ENCODE data around the gene CYP26A1.

The CYP26A1 gene

GRCh38 chr10:93073539-93074146, at the start of gene CYP26A1:
TSS of gene CYP26A1 (plus strand) at chr10:93073893. CDS start at chr10:93073935, 42 bp downstream.
- DNase-seq (ENCODE audit: low spot score), result no peak

GRCh38 chr10:93026072-93026471, 47.6 kb upstream of the CYP26A1 start:
- DNase-seq (ENCODE audit: low spot score), result no peak

GRCh38 chr10:93027508-93027907, 46.2 kb upstream of the CYP26A1 start:
- DNase-seq (ENCODE audit: low spot score), result no peak

- DNase-seq (ENCODE audit: low spot score), result peak; percentile 21
Observed at GRCh38 chr10:93028883-93029282, 44.8 kb upstream of the CYP26A1 start.

GRCh38 chr10:93030409-93030808, 43.3 kb upstream of the CYP26A1 start:
- DNase-seq (ENCODE audit: low spot score), result peak; percentile 21

- DNase-seq (ENCODE audit: low spot score), result no peak
Observed at GRCh38 chr10:93032105-93032808, 41.4 kb upstream of the CYP26A1 start.

GRCh38 chr10:93032809-93033137, 40.9 kb upstream of the CYP26A1 start:
- no peak for DNase-seq (ENCODE audit: low spot score)

GRCh38 chr10:93034426-93034825, 39.3 kb upstream of the CYP26A1 start:
- DNase-seq (ENCODE audit: low spot score), result no peak

GRCh38 chr10:93039110-93039509, 34.6 kb upstream of the CYP26A1 start:
- DNase-seq (ENCODE audit: low spot score), result no peak

- peak; percentile 14 for DNase-seq (ENCODE audit: low spot score)
Observed at GRCh38 chr10:93039721-93040120, 34.0 kb upstream of the CYP26A1 start.

GRCh38 chr10:93054486-93054885, 19.2 kb upstream of the CYP26A1 start:
- DNase-seq (ENCODE audit: low spot score), result no peak

- DNase-seq (ENCODE audit: low spot score), result no peak
Observed at GRCh38 chr10:93058139-93058538, 15.6 kb upstream of the CYP26A1 start.

- no peak for DNase-seq (ENCODE audit: low spot score)
Observed at GRCh38 chr10:93059975-93060886, 13.5 kb upstream of the CYP26A1 start, which contains the start of gene CYP26C1. TSS of gene CYP26C1 (plus strand) at chr10:93060798. CDS start at chr10:93061264, 466 bp downstream.

- no peak for DNase-seq (ENCODE audit: low spot score)
Observed at GRCh38 chr10:93060887-93061593, 12.7 kb upstream of the CYP26A1 start.

- DNase-seq (ENCODE audit: low spot score), result no peak
Observed at GRCh38 chr10:93061594-93062513, 11.8 kb upstream of the CYP26A1 start.

- no peak for DNase-seq (ENCODE audit: low spot score)
Observed at GRCh38 chr10:93062514-93063143, 11.1 kb upstream of the CYP26A1 start.

GRCh38 chr10:93063144-93063976, 10.3 kb upstream of the CYP26A1 start:
- no peak for DNase-seq (ENCODE audit: low spot score)

- no peak for DNase-seq (ENCODE audit: low spot score)
Observed at GRCh38 chr10:93063977-93064660, 9.6 kb upstream of the CYP26A1 start.

Data from RKO (cell line).